ENCODE results near the gene NKIRAS2.

DNA sequence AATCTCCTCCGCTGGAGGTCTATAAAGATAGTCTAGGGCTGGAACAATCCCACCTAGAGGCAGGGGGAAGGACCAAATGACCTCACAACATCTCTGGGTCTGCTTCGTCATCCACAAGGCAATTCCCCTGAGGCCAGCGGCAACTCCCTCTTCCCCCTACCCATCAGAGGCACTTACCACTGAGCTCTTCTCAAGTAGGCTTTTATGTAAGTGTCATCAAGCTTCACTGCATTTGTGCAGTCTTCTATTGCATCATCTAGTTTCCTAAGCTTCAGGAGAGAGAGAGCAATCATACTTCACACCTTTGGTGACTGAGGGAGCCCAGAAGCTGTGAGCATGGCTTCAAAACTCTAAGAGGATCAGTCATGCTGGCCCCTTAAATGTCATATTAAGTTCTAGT, 32.2 kb upstream of the NKIRAS2 start:
- TF ChIP-seq, protein P1, sequence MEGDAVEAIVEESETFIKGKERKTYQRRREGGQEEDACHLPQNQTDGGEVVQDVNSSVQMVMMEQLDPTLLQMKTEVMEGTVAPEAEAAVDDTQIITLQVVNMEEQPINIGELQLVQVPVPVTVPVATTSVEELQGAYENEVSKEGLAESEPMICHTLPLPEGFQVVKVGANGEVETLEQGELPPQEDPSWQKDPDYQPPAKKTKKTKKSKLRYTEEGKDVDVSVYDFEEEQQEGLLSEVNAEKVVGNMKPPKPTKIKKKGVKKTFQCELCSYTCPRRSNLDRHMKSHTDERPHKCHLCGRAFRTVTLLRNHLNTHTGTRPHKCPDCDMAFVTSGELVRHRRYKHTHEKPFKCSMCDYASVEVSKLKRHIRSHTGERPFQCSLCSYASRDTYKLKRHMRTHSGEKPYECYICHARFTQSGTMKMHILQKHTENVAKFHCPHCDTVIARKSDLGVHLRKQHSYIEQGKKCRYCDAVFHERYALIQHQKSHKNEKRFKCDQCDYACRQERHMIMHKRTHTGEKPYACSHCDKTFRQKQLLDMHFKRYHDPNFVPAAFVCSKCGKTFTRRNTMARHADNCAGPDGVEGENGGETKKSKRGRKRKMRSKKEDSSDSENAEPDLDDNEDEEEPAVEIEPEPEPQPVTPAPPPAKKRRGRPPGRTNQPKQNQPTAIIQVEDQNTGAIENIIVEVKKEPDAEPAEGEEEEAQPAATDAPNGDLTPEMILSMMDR (IDR thresholded peaks at IDR 0.05) = no peak
- TF ChIP-seq SIN3A (IDR thresholded peaks at IDR 0.05; ENCODE audit: borderline replicate concordance, low read depth, low read length) = no peak

Measured in SK-N-SH (cell line).